HG03469 (cell line): ENCODE data around the gene TMEM44.

Experiments
- ATAC-seq: cut with Tn5 transposase; IDR thresholded peaks from one replicate; pipeline ENCODE4 v1.9.1; 2021; ENCODE audit warnings: mild to moderate bottlenecking, moderate library complexity, moderate number of reproducible peaks; ENCODE audit not compliant: unreplicated experiment

The TMEM44 gene

GRCh38 chr3:194584320-194584776, 48.9 kb downstream of the TMEM44 start:
- no peak for ATAC-seq

GRCh38 chr3:194582196-194582905, 50.9 kb downstream of the TMEM44 start:
- no peak for ATAC-seq

GRCh38 chr3:194579091-194579606, 54.1 kb downstream of the TMEM44 start:
- ATAC-seq, result no peak

GRCh38 chr3:194577986-194578905, 55.0 kb downstream of the TMEM44 start:
- ATAC-seq, result no peak

- ATAC-seq, result no peak
Observed at GRCh38 chr3:194575484-194576210, 57.6 kb downstream of the TMEM44 start.

GRCh38 chr3:194574639-194575483, 58.4 kb downstream of the TMEM44 start:
- no peak for ATAC-seq

- peak; percentile 61 for ATAC-seq
Observed at GRCh38 chr3:194573680-194574437, 59.4 kb downstream of the TMEM44 start.

- ATAC-seq, result no peak
Observed at GRCh38 chr3:194572944-194573491, 60.2 kb downstream of the TMEM44 start.

GRCh38 chr3:194572143-194572789, 61.0 kb downstream of the TMEM44 start:
- no peak for ATAC-seq

- no peak for ATAC-seq
Observed at GRCh38 chr3:194571491-194572142, 61.6 kb downstream of the TMEM44 start.

- ATAC-seq, result no peak
Observed at GRCh38 chr3:194570898-194571297, 62.3 kb downstream of the TMEM44 start.

- ATAC-seq, result no peak
Observed at GRCh38 chr3:194570235-194570634, 63.0 kb downstream of the TMEM44 start.

GRCh38 chr3:194569252-194569651, 64.0 kb downstream of the TMEM44 start:
- no peak for ATAC-seq

- no peak for ATAC-seq
Observed at GRCh38 chr3:194565597-194566190, 67.5 kb downstream of the TMEM44 start.

GRCh38 chr3:194562986-194563385, 70.2 kb downstream of the TMEM44 start:
- ATAC-seq, result no peak

GRCh38 chr3:194561306-194561974, 71.8 kb downstream of the TMEM44 start:
- ATAC-seq, result no peak

GRCh38 chr3:194560047-194560446, 73.2 kb downstream of the TMEM44 start:
- ATAC-seq, result no peak
